Skin of body (tissue), 2 donors: ENCODE measurements around the gene GRIP1. TPM values are rescaled to one million over a fixed set of nuclear protein-coding genes. Genes with fewer than 3 reads are reported as not detected.
A peak's percentile ranks its signal among the peaks of the same experiment; 100 is the strongest.
"Not testable (repeated sequence)": the region's sequence is repeated elsewhere in the genome, so short reads cannot be mapped to it uniquely, and the experiment has no call there.

Source experiments
- DNase-seq: peaks from one replicate; lab custom pipeline; 2025; lab: John Stamatoyannopoulos, UW
- total RNA-seq: library from RNA; depleted of rRNA; stranded (reverse); fragments of >200 nt; gene quantifications from one replicate; pipeline ENCODE4 v1.2.3, GENCODE V29; 2014

Gene GRIP1
- total RNA-seq, 1 donor from 2014 or later, result 6.4 TPM

- DNase-seq, result no peak
Observed at GRCh38 chr12:66538970-66539369, 139.9 kb downstream of the GRIP1 start.

DNA sequence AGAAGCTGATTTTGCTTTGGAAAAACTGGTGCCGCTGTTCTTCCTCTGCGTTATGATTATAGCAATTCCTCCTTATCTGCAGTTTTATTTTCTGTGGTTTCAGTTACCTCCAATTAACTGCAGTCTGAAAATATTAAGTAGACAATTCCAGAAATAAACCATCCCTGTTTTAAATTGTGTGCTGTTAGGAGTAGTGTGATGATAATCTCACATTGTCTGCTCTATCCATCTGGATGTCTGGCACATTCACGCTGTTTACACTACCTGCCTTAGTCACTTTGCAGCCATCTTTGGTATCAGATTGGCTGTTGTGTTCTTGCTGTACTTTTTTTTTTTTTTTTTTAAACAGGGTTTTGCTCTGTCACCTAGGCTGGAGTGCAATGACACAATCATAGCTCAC is 141.0 kb downstream of the GRIP1 start:
- DNase-seq, result no peak

DNA sequence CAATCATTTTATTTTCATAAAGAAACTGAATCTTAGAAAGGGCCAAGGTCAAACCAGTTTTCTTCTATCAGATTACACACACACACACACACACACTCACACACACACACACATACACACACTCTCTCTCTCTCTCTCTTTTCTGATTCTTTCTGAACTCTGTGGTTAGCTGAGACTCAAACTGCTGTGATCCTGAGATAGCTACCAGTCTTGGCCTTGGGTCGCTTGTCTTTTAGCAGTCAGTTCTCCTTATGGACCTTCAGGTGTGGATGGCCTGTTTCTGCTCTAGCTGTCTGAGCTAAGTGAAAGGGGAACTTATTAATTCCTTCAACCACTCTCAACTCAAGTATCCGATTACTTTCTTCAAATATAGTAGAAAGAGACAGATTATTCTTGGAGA is 145.1 kb downstream of the GRIP1 start:
- DNase-seq, result no peak

- no peak for DNase-seq
Observed at GRCh38 chr12:66531766-66532165, 147.1 kb downstream of the GRIP1 start.

DNA sequence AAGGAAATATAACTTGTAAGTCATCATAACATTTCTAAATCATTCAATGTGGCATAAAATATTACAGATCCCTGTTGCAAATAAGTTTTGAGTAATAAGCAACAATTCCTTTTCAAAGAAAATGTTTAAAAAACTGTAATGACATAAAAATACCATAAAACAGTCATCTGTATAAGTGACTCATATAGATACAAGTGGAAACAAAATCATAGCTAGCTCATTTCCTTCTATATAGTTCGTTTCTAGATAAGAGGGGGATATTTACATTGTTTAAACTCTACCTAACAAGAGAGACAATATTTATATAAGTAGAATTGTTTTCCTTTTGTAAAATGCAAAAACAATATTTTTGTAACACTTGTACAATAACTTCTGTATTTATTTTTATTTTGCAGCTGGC is 148.9 kb downstream of the GRIP1 start:
- no peak for DNase-seq

DNA sequence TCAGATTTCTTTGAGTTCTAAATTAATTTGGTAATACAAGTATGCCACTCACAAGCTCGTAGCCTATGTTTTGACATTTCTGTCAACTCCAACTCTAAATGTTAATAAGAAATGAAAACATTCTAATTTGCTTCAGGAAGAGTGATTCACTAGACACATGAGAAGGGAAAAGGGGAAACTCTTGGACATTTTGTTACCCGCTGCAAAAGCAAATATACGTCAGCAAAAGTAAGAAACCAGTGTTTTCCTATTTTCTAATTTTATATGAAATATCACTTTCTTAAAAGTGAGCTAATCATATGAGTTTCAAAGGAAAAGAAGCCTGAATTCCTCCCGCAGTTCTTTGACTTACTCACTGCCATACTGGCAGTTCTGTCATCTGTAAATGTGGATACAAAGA is 162.3 kb downstream of the GRIP1 start:
- DNase-seq, result no peak

DNA sequence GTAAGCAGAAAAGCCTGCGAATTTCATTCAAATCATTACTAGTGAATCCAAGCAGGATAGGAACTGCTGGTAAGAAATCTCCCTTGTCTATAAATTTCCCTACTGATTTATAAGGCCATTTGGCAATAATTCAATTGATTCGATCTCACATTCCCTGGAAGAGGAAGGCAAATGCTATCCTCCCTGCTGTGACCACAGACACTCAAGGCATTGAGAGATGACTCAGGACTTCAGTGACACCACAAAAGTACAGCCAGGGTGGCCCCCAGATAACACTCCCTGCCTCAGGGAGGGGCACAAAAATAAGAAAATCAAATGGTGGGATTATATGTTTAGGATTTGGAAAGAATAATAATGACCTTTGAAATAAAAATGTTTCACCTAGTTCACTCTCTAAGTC is 162.7 kb downstream of the GRIP1 start:
- DNase-seq, result no peak

- DNase-seq, result no peak
Observed at GRCh38 chr12:66514581-66514980, 164.3 kb downstream of the GRIP1 start.

- no peak for DNase-seq
Observed at GRCh38 chr12:66508025-66508424, 170.9 kb downstream of the GRIP1 start.

GRCh38 chr12:66503746-66504145 is 175.1 kb downstream of the GRIP1 start:
- DNase-seq, result peak; percentile 1

DNA sequence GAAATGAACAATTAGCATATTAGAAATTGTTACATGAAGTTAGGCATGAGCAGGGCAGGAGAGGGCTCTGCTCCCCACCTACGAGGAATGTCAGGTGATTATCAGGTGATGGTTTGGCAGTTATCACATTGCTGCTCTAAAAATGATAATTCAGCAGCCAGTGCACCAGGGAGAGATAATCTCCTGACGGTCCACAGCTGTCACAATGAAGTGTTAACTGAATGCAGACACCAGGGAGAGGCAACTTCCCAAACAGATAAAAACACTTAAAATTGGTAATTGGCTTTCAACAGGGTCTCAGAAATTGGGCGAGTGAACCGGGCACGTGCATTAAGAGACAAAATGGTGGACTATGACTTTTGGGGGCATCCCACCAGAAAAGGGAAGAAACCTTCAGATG is 176.0 kb downstream of the GRIP1 start:
- no peak for DNase-seq

DNA sequence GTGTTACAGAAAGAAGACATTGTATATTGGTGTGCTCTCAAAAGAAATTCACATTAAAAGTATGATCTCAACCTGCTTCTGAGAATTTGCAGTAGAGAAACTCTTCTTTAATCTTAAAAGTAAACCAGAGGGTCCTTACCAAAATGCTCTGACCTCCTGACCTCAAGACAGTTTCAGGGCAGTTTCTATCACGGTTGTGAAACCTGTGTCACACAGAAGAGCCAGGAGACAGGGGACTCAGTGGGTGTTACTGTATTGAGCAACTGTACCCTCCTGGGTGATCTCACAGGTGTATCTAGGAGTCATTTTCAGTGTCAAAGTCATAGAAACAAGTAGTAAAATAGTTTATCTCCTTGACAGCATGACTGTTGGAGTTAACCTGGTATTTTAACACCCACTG is 178.0 kb downstream of the GRIP1 start:
- no peak for DNase-seq

GRCh38 chr12:66500091-66500490 is 178.8 kb downstream of the GRIP1 start:
- DNase-seq, result no peak

DNA sequence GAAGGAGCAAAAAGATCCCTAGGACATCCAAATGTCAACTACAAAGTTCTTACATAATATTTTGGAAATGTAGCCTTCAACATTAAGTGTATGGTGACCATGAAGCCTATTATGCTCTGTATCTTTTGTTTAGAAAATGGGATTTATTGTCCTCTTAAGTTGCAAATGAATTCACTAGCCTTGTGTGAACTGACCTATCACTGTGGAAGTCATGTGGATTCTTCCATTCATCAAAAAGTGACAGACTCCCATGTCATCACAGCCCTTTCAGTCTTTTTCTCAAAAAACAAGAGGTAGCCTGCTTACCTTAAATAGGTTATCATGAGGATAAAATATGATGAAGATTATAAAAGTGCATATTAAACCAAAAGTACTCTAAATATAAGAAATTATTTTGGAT is 179.9 kb downstream of the GRIP1 start:
- DNase-seq, result no peak

DNA sequence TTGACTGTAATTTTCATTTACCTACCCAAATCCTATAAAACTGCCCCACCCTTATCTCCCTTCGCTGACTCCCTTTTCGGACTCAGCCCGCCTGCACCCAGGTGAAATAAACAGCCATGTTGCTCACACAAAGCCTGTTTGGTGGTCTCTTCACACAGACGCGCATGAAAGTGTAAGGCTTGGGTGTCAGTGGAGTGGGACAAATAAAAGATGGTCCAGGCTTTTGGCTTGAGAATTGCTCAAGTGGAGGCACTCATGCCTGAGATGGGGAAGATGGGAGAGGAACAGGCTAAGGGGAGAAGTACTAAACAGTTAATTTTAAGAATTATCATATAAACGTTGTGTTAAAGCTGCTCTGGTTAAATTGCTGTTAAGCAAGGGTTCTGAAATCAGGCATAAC is 180.8 kb downstream of the GRIP1 start:
- DNase-seq, result not testable (repeated sequence)

DNA sequence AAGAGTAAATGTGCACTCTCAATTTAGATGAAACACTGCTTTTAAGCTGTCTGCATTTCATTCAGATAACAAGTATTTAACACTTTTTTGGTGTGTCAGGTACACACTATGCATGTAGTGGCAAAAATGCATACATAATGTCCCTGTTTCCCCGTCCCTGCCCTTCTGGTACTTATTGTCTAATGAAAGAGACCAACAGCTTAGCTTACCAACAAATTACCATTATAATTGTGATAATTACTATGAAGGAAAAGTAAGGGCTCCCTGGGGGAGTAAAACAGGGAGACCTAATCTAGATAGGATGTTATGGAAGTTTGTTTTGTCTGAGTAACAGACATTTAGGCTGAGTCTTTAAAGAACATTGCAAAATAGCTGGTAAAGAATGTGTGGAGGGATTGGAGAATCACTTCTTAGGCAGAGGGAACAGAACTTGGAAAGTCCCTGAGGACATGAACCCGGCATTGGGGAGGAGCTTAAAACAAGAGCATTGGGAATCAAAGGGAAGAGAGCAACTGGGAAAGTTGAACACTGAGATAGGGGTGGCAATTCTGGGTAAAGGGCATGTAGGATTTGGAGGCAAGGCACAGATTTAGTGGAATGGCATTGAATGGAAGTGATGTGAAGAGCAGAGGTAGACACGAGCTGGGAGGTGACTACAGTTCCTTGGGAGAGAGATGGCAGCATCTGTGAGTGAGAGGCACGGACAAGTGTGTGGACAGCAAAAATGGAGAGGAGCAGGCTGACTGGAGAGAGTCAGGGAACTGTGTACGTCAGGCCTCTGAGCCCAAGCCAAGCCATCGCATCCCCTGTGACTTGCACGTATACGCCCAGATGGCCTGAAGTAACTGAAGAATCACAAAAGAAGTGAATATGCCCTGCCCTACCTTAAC is 181.6 kb downstream of the GRIP1 start:
- DNase-seq, result no peak

DNA sequence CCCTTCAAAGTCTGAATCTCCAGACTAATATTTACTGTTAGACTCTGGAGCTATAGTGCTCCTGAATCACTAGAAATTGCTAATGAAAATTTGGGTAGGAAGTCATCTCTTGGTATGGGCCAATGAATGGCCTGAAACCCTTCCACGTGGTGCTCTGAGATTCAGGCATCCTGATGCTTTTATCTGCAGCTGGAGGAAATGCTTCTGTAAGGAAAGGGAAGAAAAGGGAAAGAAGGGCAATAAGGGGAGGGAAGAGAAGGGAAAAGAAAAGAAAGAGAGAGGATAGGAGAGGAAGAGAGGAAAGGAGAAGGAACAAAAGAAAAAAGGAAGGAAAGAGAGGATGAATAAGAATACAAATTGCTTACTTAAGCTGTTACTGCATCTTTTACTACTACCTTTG is 182.3 kb downstream of the GRIP1 start:
- DNase-seq, result no peak

- no peak for DNase-seq
Observed at GRCh38 chr12:66495709-66496108, 183.2 kb downstream of the GRIP1 start.

- DNase-seq, result no peak
Observed at GRCh38 chr12:66493819-66494218, 185.1 kb downstream of the GRIP1 start.

DNA sequence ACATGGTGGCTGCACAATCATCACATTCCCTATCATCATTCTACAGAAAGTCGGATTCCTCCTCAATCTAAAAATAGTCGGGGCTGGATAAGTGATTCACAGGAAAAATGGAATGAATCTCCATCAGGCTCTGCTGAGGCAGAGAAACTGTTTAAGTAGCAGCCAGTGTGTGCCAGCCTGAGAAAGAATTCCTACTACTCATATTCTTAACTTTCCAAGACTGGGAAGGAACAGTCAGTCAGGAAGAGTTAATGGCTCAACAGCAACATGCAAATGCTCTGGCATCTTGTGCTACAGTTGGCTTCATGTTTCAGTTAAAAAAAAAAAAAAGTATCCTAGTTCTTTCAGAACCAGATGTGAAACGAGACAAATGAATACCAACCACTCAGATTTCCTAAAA is 187.0 kb downstream of the GRIP1 start:
- DNase-seq, result peak; percentile 1

GRCh38 chr12:66482351-66483203 is 196.3 kb downstream of the GRIP1 start:
- DNase-seq, result no peak

DNA sequence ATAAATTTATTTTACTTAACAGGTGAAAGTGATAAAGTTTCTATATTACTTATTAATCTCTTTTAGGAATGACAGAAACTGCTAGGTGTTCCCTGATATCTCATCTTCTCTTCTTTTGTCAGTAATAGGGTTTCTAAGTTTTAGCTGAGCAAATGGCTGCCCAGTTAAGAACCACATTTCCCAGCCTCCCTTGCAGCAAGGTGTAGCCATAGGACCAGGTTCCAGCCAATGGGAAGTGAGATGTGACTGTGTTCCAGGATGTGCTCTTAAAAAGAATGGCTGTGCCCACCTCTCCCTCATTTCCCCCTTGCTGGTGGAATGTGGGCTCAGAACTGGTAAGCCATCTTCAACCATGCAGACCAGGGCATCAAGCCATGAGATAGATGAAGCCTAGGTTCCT is 210.9 kb downstream of the GRIP1 start:
- DNase-seq, result no peak

DNA sequence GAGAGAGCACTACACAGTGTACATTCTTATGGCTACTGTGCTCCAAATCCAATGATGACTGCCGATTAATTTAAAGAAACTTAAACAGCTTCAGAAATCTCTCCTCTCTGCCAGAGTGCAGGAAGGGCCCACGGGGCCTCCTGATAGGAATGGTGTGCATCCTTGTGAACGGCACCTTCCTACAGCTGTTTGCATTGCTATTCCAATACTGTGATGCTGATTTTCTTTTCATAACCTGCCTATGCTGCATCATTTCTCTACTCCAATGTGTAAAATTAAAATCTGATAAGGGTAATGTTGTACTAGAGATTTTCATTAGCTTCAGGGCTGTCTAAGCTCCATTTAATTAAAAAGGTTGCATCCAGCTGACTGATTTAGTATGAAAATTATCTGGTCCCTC is 217.5 kb downstream of the GRIP1 start:
- no peak for DNase-seq
